ENCODE results near the gene HLF.
A peak's percentile ranks its signal among the peaks of the same experiment; 100 is the strongest.

The HLF gene

GRCh38 chr17:55264645-55265298, at the start of gene HLF:
Gene HLF (plus strand): TSS chr17:55264960. CDS start chr17:55265485, 525 bp downstream.
- DNase-seq (ENCODE audit: low read depth) = peak; percentile 85
- TF ChIP-seq CTCF (IDR thresholded peaks at IDR 0.05; ENCODE audit: insufficient read depth, low read depth, low read length, missing control alignments) = no peak
- peak within 1 kb of the TSS; percentile 58 for H3K4me3 ChIP-seq (ENCODE audit: low read depth, low read length)

GRCh38 chr17:55215711-55216110, 49.0 kb upstream of the HLF start:
- TF ChIP-seq CTCF (IDR thresholded peaks at IDR 0.05; ENCODE audit: insufficient read depth, low read depth, low read length, missing control alignments) = no peak
- no peak overlapping the region for H3K4me3 ChIP-seq (ENCODE audit: low read depth, low read length)
- no peak for DNase-seq (ENCODE audit: low read depth)

- no peak for TF ChIP-seq CTCF (IDR thresholded peaks at IDR 0.05; ENCODE audit: insufficient read depth, low read depth, low read length, missing control alignments)
- no peak for DNase-seq (ENCODE audit: low read depth)
- H3K4me3 ChIP-seq (ENCODE audit: low read depth, low read length) = no peak overlapping the region
Measured at GRCh38 chr17:55216888-55217287, 47.9 kb upstream of the HLF start.

- DNase-seq (ENCODE audit: low read depth) = no peak
- H3K4me3 ChIP-seq (ENCODE audit: low read depth, low read length) = no peak overlapping the region
- TF ChIP-seq CTCF (IDR thresholded peaks at IDR 0.05; ENCODE audit: insufficient read depth, low read depth, low read length, missing control alignments) = no peak
Measured at GRCh38 chr17:55219459-55219858, 45.3 kb upstream of the HLF start.

- no peak for DNase-seq (ENCODE audit: low read depth)
- no peak overlapping the region for H3K4me3 ChIP-seq (ENCODE audit: low read depth, low read length)
- no peak for TF ChIP-seq CTCF (IDR thresholded peaks at IDR 0.05; ENCODE audit: insufficient read depth, low read depth, low read length, missing control alignments)
Measured at GRCh38 chr17:55219934-55220333, 44.8 kb upstream of the HLF start.

GRCh38 chr17:55223524-55223923, 41.2 kb upstream of the HLF start:
- DNase-seq (ENCODE audit: low read depth) = no peak
- no peak overlapping the region for H3K4me3 ChIP-seq (ENCODE audit: low read depth, low read length)
- TF ChIP-seq CTCF (IDR thresholded peaks at IDR 0.05; ENCODE audit: insufficient read depth, low read depth, low read length, missing control alignments) = no peak

GRCh38 chr17:55224746-55225145, 40.0 kb upstream of the HLF start:
- DNase-seq (ENCODE audit: low read depth) = no peak
- TF ChIP-seq CTCF (IDR thresholded peaks at IDR 0.05; ENCODE audit: insufficient read depth, low read depth, low read length, missing control alignments) = no peak
- H3K4me3 ChIP-seq (ENCODE audit: low read depth, low read length) = no peak overlapping the region
